LNCaP clone FGC (cell line): ENCODE data around the gene PLA2G12A.

Experiments
- DNase-seq: peaks from one replicate; pipeline ENCODE4 v3.0.0-alpha.2; 2011; ENCODE audit warnings: low read depth
- H3K4me3 ChIP-seq: 2 replicates; pipeline ENCODE4 v1.5.1; 2011; ENCODE audit warnings: mild to moderate bottlenecking, low read depth, low read length, control low read depth
- TF ChIP-seq, protein P1 (sequence below): IDR thresholded peaks from 2 replicates; pipeline ENCODE4 v1.5.1; 2012; ENCODE audit warnings: mild to moderate bottlenecking; ENCODE audit not compliant: control insufficient read depth, insufficient read depth; ENCODE audit errors: extremely low read depth

The PLA2G12A gene

DNA sequence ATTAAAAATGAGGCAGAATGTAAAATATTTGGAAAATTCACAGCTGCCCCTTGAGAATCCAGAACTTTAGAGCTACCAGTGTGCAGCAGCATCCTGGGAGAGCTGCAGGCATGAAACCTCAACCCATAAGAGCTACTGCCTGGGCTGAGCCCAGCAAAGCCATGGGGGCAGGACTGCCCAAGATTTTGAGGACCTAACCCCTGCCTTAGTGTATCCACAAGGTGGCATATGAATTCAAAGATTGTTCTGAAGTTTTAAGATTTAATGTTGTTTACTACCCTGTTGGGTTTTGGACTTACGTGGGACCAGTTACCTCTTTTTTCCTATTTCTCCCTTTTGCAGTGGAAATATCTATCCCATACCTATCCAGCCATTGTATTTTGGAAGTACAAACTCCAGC, 53.0 kb downstream of the PLA2G12A start:
- TF ChIP-seq, protein P1, sequence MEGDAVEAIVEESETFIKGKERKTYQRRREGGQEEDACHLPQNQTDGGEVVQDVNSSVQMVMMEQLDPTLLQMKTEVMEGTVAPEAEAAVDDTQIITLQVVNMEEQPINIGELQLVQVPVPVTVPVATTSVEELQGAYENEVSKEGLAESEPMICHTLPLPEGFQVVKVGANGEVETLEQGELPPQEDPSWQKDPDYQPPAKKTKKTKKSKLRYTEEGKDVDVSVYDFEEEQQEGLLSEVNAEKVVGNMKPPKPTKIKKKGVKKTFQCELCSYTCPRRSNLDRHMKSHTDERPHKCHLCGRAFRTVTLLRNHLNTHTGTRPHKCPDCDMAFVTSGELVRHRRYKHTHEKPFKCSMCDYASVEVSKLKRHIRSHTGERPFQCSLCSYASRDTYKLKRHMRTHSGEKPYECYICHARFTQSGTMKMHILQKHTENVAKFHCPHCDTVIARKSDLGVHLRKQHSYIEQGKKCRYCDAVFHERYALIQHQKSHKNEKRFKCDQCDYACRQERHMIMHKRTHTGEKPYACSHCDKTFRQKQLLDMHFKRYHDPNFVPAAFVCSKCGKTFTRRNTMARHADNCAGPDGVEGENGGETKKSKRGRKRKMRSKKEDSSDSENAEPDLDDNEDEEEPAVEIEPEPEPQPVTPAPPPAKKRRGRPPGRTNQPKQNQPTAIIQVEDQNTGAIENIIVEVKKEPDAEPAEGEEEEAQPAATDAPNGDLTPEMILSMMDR = no peak
- DNase-seq = no peak
- H3K4me3 ChIP-seq = no peak overlapping the region

DNA sequence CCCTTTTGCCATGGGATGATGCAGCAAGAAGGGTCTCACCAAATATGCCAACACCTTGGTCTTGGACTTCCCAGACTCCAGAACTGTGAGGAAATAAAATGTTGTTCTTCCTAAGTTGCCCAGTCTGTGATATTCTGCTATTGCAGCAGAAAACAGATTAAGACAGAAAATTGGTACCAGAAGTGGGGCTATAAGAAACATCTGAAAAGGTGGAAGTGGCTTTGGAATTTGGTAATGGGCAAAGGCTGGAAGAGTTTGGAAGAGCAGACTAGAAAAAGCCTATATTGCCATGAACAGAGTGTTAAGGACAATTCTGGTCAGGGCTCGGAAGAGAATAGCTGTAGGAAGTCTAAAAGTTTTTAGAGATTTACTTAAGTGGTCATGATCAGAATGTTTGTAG, 54.0 kb downstream of the PLA2G12A start:
- H3K4me3 ChIP-seq = no peak overlapping the region
- TF ChIP-seq, protein P1 = no peak
- DNase-seq = no peak

DNA sequence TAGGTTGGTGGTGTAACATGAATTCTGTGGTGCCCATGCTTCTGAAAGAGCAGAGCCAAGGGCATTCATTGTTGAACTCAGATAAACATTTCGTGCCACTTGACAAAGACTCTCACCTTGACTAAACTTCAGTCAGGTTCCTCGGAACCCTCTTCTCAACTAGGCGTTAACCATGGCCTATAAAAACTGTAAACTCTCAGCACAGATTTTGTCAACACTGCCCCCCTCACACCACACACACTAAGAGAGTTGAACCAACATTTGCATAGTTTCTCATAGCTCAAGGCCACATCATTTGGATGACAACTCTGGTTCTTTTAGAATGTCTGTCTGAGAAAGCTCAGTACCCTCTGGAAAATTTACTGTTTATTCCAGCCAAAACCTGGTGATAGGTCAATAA, 54.7 kb downstream of the PLA2G12A start:
- H3K4me3 ChIP-seq = no peak overlapping the region
- DNase-seq = no peak
- TF ChIP-seq, protein P1 = no peak

DNA sequence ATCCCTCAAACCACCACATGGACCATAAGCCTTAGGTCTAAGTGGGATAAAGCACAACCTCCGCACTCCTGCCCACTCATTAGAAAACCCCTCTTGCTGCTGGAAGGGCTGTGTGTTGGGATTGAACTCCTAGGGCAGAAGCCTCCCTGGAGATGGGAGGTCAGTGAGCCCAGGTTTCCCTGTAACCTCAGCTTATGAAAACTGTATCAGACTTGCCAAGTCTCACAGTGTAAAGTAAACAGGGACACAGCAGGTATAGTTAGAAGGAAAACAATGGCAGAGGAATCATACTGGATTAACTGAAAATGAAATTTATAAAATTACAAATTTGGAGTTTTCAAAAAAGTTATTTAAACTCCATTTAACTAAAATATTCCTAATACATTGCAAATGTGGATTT, 56.6 kb downstream of the PLA2G12A start:
- TF ChIP-seq, protein P1 = no peak
- H3K4me3 ChIP-seq = no peak overlapping the region
- DNase-seq = peak; percentile 2

DNA sequence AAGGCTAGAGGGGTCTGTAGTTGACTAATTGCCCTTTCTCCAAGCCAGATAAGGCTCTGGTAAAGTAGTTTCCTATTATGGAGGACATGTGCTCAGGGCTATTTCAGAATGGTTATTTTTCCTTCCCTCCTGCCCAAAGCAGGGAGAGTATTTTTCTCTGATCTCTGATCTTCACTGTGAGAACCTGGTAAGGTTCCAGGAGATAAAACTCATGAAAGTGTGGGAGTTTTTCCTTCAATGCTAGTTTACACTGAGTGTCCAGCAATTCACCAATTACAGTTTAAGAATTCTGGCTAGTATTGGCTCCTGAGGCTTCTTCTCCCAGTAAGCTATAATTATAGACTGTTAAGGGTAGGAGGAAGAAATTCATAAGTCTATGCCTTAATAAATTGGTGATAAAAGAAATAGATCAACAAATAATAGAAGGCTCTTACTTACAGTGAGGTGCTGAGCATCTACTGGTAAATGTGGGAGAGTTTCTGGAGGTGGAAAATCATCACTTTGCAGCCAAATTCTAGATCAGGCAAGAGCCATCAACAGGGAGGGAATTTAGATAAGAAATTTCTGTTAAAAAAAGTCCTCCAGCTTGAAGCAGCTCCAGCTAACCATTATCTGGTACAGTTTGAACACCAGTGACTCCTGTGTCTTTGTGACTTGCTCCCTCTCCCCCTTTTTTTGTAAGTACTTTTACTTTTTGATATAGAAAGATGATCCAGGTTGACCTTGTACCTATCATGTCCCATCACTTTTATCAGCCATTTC, 57.5 kb downstream of the PLA2G12A start:
- DNase-seq = no peak
- TF ChIP-seq, protein P1 = no peak
- no peak overlapping the region for H3K4me3 ChIP-seq

DNA sequence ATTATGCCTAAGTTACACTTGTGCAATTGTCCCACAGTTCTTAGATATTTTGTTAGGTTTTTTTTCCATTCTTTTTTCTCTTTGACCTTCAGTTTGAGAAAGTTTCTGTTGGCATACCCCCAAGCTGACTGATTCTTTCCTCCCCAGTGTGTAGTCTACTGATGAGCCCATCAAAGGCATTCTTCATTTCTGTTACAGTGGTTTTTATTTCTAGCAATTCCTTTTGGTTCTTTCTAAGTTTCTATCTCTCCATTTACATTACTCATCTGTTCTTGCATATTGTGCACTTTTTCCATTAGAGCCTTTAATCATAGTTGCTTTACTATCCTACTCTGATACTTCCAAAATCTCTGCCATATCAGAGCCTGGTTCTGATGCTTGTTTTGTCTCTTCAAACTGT, 58.5 kb downstream of the PLA2G12A start:
- DNase-seq = no peak
- TF ChIP-seq, protein P1 = no peak
- no peak overlapping the region for H3K4me3 ChIP-seq

DNA sequence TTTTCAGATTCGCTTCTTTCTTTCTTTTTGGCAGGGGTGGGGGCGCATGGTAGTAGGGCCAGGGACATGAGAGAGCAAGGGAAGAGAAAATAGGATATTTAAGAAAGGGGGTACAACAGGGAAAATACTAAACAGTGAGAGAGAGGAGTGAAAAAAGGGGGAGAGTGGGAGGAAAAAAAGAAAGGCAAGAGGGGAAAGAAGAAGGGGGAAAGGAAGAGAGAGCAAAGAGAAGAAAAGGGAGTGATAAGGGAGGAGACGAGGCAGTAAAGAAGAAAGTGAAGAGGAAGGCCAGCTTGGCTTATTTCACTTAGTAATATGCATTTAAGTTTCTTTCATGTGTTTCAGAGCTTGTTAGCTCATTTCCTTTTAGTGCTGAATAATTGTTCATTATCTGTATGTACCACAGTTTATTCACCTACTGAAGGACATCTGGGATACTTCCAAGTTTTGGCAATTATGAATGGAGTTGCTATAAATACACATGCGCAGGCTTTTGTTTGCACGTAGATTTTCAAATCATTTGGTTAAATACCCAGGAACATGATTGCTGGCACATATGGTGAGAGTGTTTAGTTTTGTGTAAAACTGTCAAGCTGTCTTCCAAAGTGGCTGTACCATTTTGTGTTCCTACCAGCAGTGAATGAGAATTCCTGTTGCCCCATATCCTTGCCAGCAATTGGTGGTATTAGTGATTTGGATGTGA, 63.9 kb downstream of the PLA2G12A start:
- H3K4me3 ChIP-seq = no peak overlapping the region
- TF ChIP-seq, protein P1 = no peak
- DNase-seq = peak; percentile 85
